T-helper 17 cell (primary cell): ENCODE measurements around the gene C10orf105. TPM values are rescaled to one million over a fixed set of nuclear protein-coding genes. Genes with fewer than 3 reads are reported as not detected.

Experiments used
- ATAC-seq: fragments of 150-1000 bp; cut with Tn5 transposase; 2 replicates; pipeline ENCODE4 v1.10.0; 2021; ENCODE audit warnings: mild to moderate bottlenecking, moderate library complexity
- DNase-seq, 3 donors: peaks; one replicate each; pipeline versions ENCODE4 v3.0.0 to v3.0.0-alpha.2; 2020 to 2021
- H3K9me3 ChIP-seq: one replicate; pipeline ENCODE4 v1.7.0; 2013; ENCODE audit warnings: low read length, mild to moderate bottlenecking; ENCODE audit not compliant: control insufficient read depth, poor library complexity, severe bottlenecking
- H3K27ac Mint-ChIP-seq: one replicate; pipeline ENCODE4 v1.8.0; 2022; ENCODE audit warnings: mild to moderate bottlenecking, moderate library complexity, mixed read lengths
- H3K27me3 Mint-ChIP-seq: one replicate; pipeline ENCODE4 v1.8.0; 2022; ENCODE audit warnings: mixed read lengths
- H3K36me3 Mint-ChIP-seq: one replicate; pipeline ENCODE4 v1.8.0; 2022; ENCODE audit warnings: low read depth, mixed read lengths
- H3K4me1 Mint-ChIP-seq: one replicate; pipeline ENCODE4 v1.8.0; 2022; ENCODE audit warnings: mild to moderate bottlenecking, mixed read lengths
- H3K4me3 Mint-ChIP-seq: one replicate; pipeline ENCODE4 v1.8.0; 2022; ENCODE audit warnings: mild to moderate bottlenecking, moderate library complexity, mixed read lengths
- total RNA-seq, 4 donors: library from RNA in 2 of 4; stranded (reverse) in 2 of 4; gene quantifications; one replicate each; pipeline ENCODE4 v1.2.3 and lab custom pipeline; 2022 to 2026

The C10orf105 gene
- total RNA-seq, 2 donors from 2014 or later: 0.31 to 0.37 TPM

- H3K36me3 Mint-ChIP-seq: no peaks in the 10 kb centered on the region
- ATAC-seq (no peak), DNase-seq (no peak)
- no peaks in the 10 kb centered on the region for H3K9me3 ChIP-seq
- no peak overlapping the region for H3K27ac Mint-ChIP-seq
- H3K27me3 Mint-ChIP-seq: peaks cover 16% of the 10 kb centered on the region
- no peak overlapping the region for H3K4me3 Mint-ChIP-seq
- peaks cover 3% of the 10 kb centered on the region for H3K4me1 Mint-ChIP-seq
These were observed 42.3 kb downstream of the C10orf105 start for GRCh38 chr10:71677261-71677660.

GRCh38 chr10:71675295-71675970 is 44.1 kb downstream of the C10orf105 start:
- H3K4me1 Mint-ChIP-seq: peaks cover 3% of the 10 kb centered on the region
- ATAC-seq (no peak), DNase-seq (no peak)
- no peaks in the 10 kb centered on the region for H3K9me3 ChIP-seq
- H3K27ac Mint-ChIP-seq: no peak overlapping the region
- H3K27me3 Mint-ChIP-seq: peaks cover 16% of the 10 kb centered on the region
- H3K4me3 Mint-ChIP-seq: no peak overlapping the region
- no peaks in the 10 kb centered on the region for H3K36me3 Mint-ChIP-seq

GRCh38 chr10:71671994-71672946 is 47.3 kb downstream of the C10orf105 start:
- Mint-ChIP-seq H3K4me3 (no peak overlapping the region), H3K27me3 (peaks cover under 1% of the 10 kb centered on the region), H3K27ac (no peak overlapping the region), H3K36me3 (peaks cover 3% of the 10 kb centered on the region), H3K4me1 (peaks cover 7% of the 10 kb centered on the region)
- DNase-seq (no peak), ATAC-seq (no peak)
- no peaks in the 10 kb centered on the region for H3K9me3 ChIP-seq

DNA sequence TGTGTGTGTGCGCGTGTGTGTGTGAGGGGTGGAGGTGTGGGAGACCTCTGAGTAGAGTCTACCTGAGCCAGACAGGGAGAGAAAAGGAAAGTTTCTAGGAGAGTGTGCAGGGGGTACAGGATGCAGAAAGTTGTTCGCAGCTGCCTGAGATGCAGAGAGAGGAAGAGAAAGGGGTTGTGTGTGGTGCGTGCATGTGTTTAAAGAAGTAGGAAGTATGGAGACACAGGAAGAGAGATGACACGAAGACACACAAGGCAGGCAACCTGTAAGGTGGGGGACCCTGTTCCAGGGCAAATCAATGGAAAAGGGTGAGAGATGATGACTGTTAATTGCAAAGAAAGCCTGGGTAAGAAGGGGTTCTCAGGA is 52.2 kb downstream of the C10orf105 start:
- DNase-seq (no peak), ATAC-seq (peak; percentile 12)
- H3K4me1 Mint-ChIP-seq: peaks cover 14% of the 10 kb centered on the region

GRCh38 chr10:71666639-71667386 is 52.8 kb downstream of the C10orf105 start:
- H3K9me3 ChIP-seq: no peaks in the 10 kb centered on the region
- no peak overlapping the region for H3K4me3 Mint-ChIP-seq
- ATAC-seq: peak; percentile 16
- DNase-seq: no peak
- H3K27me3 Mint-ChIP-seq: peaks cover 21% of the 10 kb centered on the region
- H3K4me1 Mint-ChIP-seq: peaks cover 14% of the 10 kb centered on the region
- H3K27ac Mint-ChIP-seq: no peak overlapping the region
- peaks cover 3% of the 10 kb centered on the region for H3K36me3 Mint-ChIP-seq

More for the DNA sequence above, 52.2 kb downstream of the C10orf105 start:
- Mint-ChIP-seq H3K36me3 (peaks cover 3% of the 10 kb centered on the region), H3K27ac (no peak overlapping the region), H3K4me3 (no peak overlapping the region), H3K27me3 (peaks cover 21% of the 10 kb centered on the region)
- H3K9me3 ChIP-seq: no peaks in the 10 kb centered on the region

DNA sequence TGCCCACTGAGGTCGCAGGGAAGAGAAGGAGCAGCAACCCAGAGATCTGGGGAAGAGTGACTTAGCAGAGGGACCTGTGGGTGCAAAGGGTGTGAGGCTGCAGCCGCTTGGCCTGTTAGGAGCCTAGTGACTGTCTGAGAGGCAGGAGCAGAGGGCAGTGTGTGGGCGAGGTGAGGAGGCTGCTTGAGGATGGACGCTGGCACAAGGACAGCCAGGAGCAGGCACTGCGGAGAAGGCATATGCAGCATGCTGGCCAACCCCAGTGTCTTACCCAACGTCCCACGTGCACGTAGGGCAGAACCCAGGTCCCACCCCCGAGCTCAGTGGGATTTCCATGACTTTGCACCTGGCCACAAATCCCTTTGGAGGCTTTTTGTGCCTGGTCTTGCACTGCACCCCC is 54.1 kb downstream of the C10orf105 start:
- no peak overlapping the region for H3K4me3 Mint-ChIP-seq
- H3K9me3 ChIP-seq: no peaks in the 10 kb centered on the region
- H3K4me1 Mint-ChIP-seq: peaks cover 14% of the 10 kb centered on the region
- no peak for ATAC-seq
- peaks cover 3% of the 10 kb centered on the region for H3K36me3 Mint-ChIP-seq
- H3K27ac Mint-ChIP-seq: no peak overlapping the region
- peaks cover 21% of the 10 kb centered on the region for H3K27me3 Mint-ChIP-seq
- DNase-seq: no peak

- ATAC-seq (no peak), DNase-seq (no peak)
- Mint-ChIP-seq H3K4me1 (peaks cover 14% of the 10 kb centered on the region), H3K4me3 (no peak overlapping the region), H3K36me3 (peaks cover 3% of the 10 kb centered on the region), H3K27ac (no peak overlapping the region), H3K27me3 (peaks cover 21% of the 10 kb centered on the region)
- no peaks in the 10 kb centered on the region for H3K9me3 ChIP-seq
These were observed 55.0 kb downstream of the C10orf105 start for GRCh38 chr10:71664585-71664984.

DNA sequence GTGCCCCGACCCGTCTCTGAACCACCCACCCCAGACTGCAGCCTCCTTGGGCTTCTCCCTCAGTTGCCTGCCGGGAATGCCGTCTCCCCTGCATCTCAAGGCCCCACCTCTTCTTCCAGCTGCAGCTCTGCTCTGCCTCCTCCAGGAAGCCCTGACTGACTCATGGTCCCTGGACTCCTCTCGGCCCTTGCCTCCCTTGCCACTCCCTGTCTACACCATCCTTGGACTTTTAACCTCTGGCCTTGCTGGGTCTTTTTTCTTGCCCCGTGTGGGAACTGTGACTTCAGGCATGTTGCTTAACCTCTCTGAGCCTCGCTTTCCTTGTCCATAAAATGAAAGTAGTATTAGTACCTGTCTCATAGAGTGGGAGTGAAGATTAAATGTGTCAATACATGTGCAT is 56.3 kb downstream of the C10orf105 start:
- ATAC-seq (no peak), DNase-seq (no peak)
- Mint-ChIP-seq H3K27me3 (peaks cover 21% of the 10 kb centered on the region), H3K4me1 (peaks cover 14% of the 10 kb centered on the region), H3K4me3 (no peak overlapping the region), H3K27ac (peak overlapping the region; percentile 19), H3K36me3 (peaks cover 3% of the 10 kb centered on the region)
- no peaks in the 10 kb centered on the region for H3K9me3 ChIP-seq

DNA sequence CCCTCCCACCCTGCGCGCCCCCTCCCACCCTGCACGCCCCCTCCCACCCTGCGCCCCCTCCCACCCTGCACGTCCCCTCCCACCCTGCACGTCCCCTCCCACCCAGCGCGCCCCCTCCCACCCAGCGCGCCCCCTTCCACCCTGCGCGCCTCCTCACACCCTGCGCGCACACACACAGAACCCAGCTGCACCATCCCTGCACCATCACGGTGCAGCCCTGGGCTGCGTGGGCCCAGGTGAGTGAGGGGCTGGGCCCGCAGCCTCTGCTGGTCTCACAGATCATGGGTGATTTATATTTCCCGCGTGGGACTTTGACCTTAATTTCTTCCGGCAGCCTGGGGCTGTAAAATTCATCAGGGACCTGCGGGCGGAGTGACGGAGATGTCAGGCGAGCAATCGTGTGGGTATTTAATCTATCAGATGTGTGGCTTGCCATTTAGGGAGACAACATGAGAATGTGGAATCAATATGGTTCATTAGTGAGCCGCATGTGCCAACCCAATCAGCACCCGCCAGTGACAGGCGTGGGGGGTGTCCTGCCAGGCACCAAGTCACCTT is 57.7 kb downstream of the C10orf105 start:
- Mint-ChIP-seq H3K4me3 (no peak overlapping the region), H3K4me1 (peaks cover 5% of the 10 kb centered on the region), H3K36me3 (no peaks in the 10 kb centered on the region), H3K27ac (no peak overlapping the region), H3K27me3 (peaks cover 21% of the 10 kb centered on the region)
- H3K9me3 ChIP-seq: no peaks in the 10 kb centered on the region
- ATAC-seq (no peak), DNase-seq (no peak)

Other genes with a start within 250 kb of the C10orf105 start
- 100 to 1,000 TPM; 119 to 124 TPM for gene VSIR, start 53.7 kb upstream of the C10orf105 start, total RNA-seq
- gene PSAP, start 131.5 kb upstream of the C10orf105 start, total RNA-seq: 100 to 1,000 TPM; 225 to 235 TPM
- gene CHST3, start 244.6 kb upstream of the C10orf105 start, total RNA-seq: not detected